ENCODE results near the gene VSIG8. TPM values are rescaled to one million over a fixed set of nuclear protein-coding genes. Genes with fewer than 3 reads are reported as not detected.
A peak's percentile ranks its signal among the peaks of the same experiment; 100 is the strongest.

The VSIG8 gene
- total and polyA plus RNA-seq, 12 donors: 0.06 to 0.80 (median 0.17) TPM; not detected in 8

GRCh38 chr1:159839116-159839849 lies 23.2 kb downstream of the VSIG8 start:
- no peak overlapping the region for H3K27ac ChIP-seq
- no peaks in the 10 kb centered on the region for H3K4me1 ChIP-seq (replicated peaks in 1 of 2)
- no peaks in the 10 kb centered on the region for H3K36me3 ChIP-seq (replicated peaks in 1 of 2)
- no peaks in the 10 kb centered on the region for H3K9me3 ChIP-seq (replicated peaks in 1 of 3)
- H3K27me3 ChIP-seq: no peaks in the 10 kb centered on the region
- TF ChIP-seq POLR2A (IDR thresholded peaks at IDR 0.05): no peak
- TF ChIP-seq, protein P1, sequence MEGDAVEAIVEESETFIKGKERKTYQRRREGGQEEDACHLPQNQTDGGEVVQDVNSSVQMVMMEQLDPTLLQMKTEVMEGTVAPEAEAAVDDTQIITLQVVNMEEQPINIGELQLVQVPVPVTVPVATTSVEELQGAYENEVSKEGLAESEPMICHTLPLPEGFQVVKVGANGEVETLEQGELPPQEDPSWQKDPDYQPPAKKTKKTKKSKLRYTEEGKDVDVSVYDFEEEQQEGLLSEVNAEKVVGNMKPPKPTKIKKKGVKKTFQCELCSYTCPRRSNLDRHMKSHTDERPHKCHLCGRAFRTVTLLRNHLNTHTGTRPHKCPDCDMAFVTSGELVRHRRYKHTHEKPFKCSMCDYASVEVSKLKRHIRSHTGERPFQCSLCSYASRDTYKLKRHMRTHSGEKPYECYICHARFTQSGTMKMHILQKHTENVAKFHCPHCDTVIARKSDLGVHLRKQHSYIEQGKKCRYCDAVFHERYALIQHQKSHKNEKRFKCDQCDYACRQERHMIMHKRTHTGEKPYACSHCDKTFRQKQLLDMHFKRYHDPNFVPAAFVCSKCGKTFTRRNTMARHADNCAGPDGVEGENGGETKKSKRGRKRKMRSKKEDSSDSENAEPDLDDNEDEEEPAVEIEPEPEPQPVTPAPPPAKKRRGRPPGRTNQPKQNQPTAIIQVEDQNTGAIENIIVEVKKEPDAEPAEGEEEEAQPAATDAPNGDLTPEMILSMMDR (IDR thresholded peaks at IDR 0.05): no peak
- DNase-seq: no peak
- 93 to 97% (median 95%) methylated on average over 5 of the region's 5 CpGs for WGBS, 4 donors
- intact Hi-C loops (cut with DNase I): no loop called here
- no peak overlapping the region for H3K4me3 ChIP-seq

DNA sequence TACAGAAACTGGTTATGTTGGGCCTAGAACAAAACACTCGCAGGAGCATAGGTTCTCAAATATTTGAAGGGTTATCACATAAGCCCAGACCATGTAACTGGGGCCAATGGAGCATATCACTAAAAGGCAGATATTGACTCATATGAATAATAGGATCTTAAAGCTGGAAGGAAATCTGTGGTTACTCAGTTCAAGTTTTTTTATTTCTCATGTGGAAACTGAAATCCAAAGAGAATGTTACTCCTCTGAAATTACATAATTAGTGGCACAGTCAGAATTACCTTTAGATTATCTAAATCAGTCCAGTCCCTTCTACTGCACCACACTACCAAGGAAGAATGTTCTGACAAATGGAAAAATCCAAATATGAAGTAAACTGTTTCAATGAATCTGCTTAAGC lies 23.7 kb downstream of the VSIG8 start:
- H3K4me1 ChIP-seq (replicated peaks in 1 of 2): no peaks in the 10 kb centered on the region
- intact Hi-C loops (cut with DNase I): no loop called here
- H3K4me3 ChIP-seq: no peak overlapping the region
- H3K27ac ChIP-seq: no peak overlapping the region
- 83 to 94% (median 89%) methylated on average over 1 of the region's 1 CpG for WGBS, 4 donors
- no peaks in the 10 kb centered on the region for H3K9me3 ChIP-seq (replicated peaks in 1 of 3)
- no peak for DNase-seq
- TF ChIP-seq POLR2A (IDR thresholded peaks at IDR 0.05): no peak
- TF ChIP-seq, protein P1 (IDR thresholded peaks at IDR 0.05): no peak
- H3K36me3 ChIP-seq (replicated peaks in 1 of 2): no peaks in the 10 kb centered on the region
- no peaks in the 10 kb centered on the region for H3K27me3 ChIP-seq

DNA sequence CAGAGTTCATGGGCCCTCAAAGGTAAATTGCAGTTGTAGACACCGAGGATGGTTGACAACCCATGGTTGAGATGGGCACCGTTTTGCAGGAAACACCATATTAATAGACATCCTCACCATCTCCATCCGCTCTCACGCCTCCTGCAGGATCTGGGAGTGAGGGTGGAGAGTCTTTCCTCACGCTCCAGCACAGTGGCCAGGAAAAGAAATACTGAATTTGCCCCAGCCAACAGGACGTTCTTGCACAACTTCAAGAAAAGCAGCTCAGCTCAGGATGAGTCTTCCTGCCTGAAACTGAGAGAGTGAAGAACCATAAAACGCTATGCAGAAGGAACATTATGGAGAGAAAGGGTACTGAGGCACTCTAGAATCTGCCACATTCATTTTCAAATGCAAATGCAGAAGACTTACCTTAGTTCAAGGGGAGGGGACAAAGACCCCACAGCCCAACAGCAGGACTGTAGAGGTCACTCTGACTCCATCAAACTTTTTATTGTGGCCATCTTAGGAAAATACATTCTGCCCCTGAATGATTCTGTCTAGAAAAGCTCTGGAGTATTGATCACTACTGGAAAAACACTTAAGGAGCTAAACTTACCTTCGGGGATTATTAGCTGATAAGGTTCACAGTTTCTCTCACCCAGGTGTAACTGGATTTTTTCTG lies 26.5 kb downstream of the VSIG8 start:
- H3K27me3 ChIP-seq: no peaks in the 10 kb centered on the region
- TF ChIP-seq POLR2A (IDR thresholded peaks at IDR 0.05): no peak
- TF ChIP-seq, protein P1 (IDR thresholded peaks at IDR 0.05): peak in 2 of 6 experiments; percentile 8 to 16
- 81 to 93% (median 88%) methylated on average over 8 of the region's 8 CpGs for WGBS, 4 donors
- H3K4me3 ChIP-seq: no peak overlapping the region
- DNase-seq: no peak
- intact Hi-C loops (cut with DNase I): no loop called here
- H3K9me3 ChIP-seq (replicated peaks in 1 of 3): no peaks in the 10 kb centered on the region
- H3K36me3 ChIP-seq (replicated peaks in 1 of 2): no peaks in the 10 kb centered on the region
- H3K27ac ChIP-seq: no peak overlapping the region
- H3K4me1 ChIP-seq (replicated peaks in 1 of 2): no peaks in the 10 kb centered on the region

DNA sequence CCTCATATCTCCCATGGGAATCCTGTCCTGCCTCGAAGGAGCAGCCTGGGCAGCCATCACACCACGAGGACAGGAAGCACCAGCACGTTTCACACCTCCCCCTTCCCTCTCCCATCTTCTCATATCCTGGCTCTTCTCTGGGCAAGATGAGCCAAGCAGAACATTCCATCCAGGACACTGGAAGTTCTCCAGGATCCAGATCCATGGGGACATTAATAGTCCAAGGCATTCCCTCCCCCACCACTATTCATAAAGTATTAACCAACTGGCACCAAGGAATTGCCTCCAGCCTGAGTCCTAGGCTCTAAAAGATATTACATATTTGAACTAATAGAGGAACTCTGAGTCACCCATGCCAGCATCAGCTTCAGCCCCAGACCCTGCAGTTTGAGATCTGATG lies 27.1 kb downstream of the VSIG8 start:
- no peaks in the 10 kb centered on the region for H3K36me3 ChIP-seq (replicated peaks in 1 of 2)

More for the DNA sequence above, 27.1 kb downstream of the VSIG8 start:
- WGBS, 4 donors: 48 to 84% (median 71%) methylated on average over 2 to 3 of the region's 3 CpGs
- H3K9me3 ChIP-seq (replicated peaks in 1 of 3): no peaks in the 10 kb centered on the region
- no peak for TF ChIP-seq POLR2A (IDR thresholded peaks at IDR 0.05)
- TF ChIP-seq, protein P1 (IDR thresholded peaks at IDR 0.05): no peak
- H3K4me3 ChIP-seq: no peak overlapping the region
- no peaks in the 10 kb centered on the region for H3K27me3 ChIP-seq
- H3K4me1 ChIP-seq (replicated peaks in 1 of 2): peaks cover 0 to 3% of the 10 kb centered on the region in 2 donors
- DNase-seq: no peak
- H3K27ac ChIP-seq: no peak overlapping the region
- intact Hi-C loops (cut with DNase I): no loop called here
